ENCODE data around the gene PRDM1.

PRDM1 gene

DNA sequence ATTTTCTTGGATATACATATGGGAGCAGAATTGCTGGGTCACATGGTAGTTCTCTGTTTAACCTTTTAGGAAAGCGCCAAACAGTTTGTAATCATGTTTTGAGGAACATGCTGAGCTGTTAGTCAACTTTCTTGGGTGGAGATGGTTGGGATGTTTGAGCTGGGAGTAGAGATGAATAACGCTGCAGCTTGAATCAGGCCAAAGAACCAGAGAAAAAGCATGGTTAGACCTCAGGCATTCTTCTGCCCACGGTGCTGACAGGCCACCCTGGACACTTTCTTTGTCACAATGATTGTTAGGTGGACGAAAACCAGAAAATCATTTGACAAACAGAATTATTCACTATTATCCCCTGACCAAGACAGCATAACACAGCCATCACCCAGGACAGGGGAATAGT is 66.8 kb downstream of the PRDM1 start:
- H3K9me3 ChIP-seq (ENCODE audit: insufficient read depth, low read length) = no peaks in the 10 kb centered on the region
- no peak overlapping the region for H3K4me3 ChIP-seq (ENCODE audit: insufficient read length, low read depth)
- DNase-seq (ENCODE audit: low read depth, low spot score) = no peak
- H3K9ac ChIP-seq (ENCODE audit: insufficient read length, low read depth) = no peak overlapping the region
- H3K4me1 ChIP-seq (ENCODE audit: insufficient read depth, insufficient read length) = no peaks in the 10 kb centered on the region
- no peaks in the 10 kb centered on the region for H3K27me3 ChIP-seq (ENCODE audit: insufficient read depth, insufficient read length)
- H3K36me3 ChIP-seq (ENCODE audit: insufficient read depth, insufficient read length, low read length) = no peaks in the 10 kb centered on the region
- TF ChIP-seq YY1 (IDR thresholded peaks at IDR 0.05; ENCODE audit: insufficient read depth, insufficient read length) (no peak), ZNF274 (IDR thresholded peaks at IDR 0.05; ENCODE audit: low read depth, low read length) (no peak), SUZ12 (IDR thresholded peaks at IDR 0.05; ENCODE audit: extremely low read depth, insufficient read depth, insufficient read length) (no peak)

DNA sequence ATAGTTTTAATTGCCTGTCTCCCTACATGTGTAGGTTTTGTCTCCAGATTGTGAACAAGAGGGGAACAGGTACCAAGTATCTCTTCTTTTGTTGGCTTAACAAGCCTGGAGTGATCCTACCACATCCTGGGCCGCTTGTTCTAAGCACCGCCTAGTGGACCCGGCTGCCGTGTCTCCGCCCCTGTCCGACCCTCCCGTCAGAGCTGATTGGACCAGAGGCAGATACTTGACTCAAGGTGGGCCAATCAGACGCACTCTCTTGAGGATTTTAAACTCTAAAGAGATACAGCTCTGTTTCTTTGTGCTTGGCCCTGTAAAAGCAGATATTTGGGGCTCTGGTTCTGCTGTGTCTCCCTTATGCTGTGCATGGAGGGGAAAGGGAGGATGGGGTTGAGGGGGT is 68.2 kb downstream of the PRDM1 start:
- DNase-seq (ENCODE audit: low read depth, low spot score) = no peak
- no peaks in the 10 kb centered on the region for H3K9me3 ChIP-seq (ENCODE audit: insufficient read depth, low read length)
- no peaks in the 10 kb centered on the region for H3K4me1 ChIP-seq (ENCODE audit: insufficient read depth, insufficient read length)
- no peak overlapping the region for H3K4me3 ChIP-seq (ENCODE audit: insufficient read length, low read depth)
- TF ChIP-seq ZNF274 (IDR thresholded peaks at IDR 0.05; ENCODE audit: low read depth, low read length) (no peak), SUZ12 (IDR thresholded peaks at IDR 0.05; ENCODE audit: extremely low read depth, insufficient read depth, insufficient read length) (no peak), YY1 (IDR thresholded peaks at IDR 0.05; ENCODE audit: insufficient read depth, insufficient read length) (no peak)
- no peaks in the 10 kb centered on the region for H3K36me3 ChIP-seq (ENCODE audit: insufficient read depth, insufficient read length, low read length)
- H3K9ac ChIP-seq (ENCODE audit: insufficient read length, low read depth) = no peak overlapping the region
- no peaks in the 10 kb centered on the region for H3K27me3 ChIP-seq (ENCODE audit: insufficient read depth, insufficient read length)

DNA sequence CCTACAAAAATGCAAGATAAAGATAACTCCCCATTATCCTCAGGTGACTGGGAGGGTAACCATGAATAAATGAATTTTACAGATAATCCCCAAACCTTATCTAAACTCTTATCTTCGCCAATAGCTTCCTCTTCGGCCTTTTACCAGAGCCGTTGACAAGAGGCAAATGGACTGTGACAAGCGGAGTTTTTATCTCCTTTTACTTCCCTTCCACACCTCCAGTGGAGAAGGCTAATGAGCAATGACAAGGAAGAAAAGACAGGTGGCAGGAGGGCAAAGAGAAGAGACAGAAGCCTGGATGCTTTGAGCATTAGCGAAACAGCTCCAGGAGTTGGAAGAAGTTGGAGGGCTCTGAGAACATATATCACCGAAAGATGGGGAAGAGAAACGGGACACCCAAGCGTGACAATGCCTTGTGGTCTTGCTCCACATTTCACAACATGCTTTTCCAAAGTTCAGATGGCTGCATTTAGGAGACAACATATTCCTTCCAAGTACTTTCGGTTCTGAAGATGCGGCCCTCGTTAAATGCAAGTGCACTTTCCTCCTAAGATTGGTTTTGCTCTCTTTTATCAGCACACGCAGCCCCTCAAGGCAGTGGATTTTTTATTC is 69.2 kb downstream of the PRDM1 start:
- H3K36me3 ChIP-seq (ENCODE audit: insufficient read depth, insufficient read length, low read length) = no peaks in the 10 kb centered on the region
- H3K4me3 ChIP-seq (ENCODE audit: insufficient read length, low read depth) = no peak overlapping the region
- no peak for TF ChIP-seq SUZ12 (IDR thresholded peaks at IDR 0.05; ENCODE audit: extremely low read depth, insufficient read depth, insufficient read length)
- no peaks in the 10 kb centered on the region for H3K27me3 ChIP-seq (ENCODE audit: insufficient read depth, insufficient read length)
- no peak for DNase-seq (ENCODE audit: low read depth, low spot score)
- no peaks in the 10 kb centered on the region for H3K4me1 ChIP-seq (ENCODE audit: insufficient read depth, insufficient read length)
- H3K9me3 ChIP-seq (ENCODE audit: insufficient read depth, low read length) = no peaks in the 10 kb centered on the region
- no peak overlapping the region for H3K9ac ChIP-seq (ENCODE audit: insufficient read length, low read depth)

- Histone ChIP-seq H3K9ac (ENCODE audit: insufficient read length, low read depth) (no peak overlapping the region), H3K27me3 (ENCODE audit: insufficient read depth, insufficient read length) (no peaks in the 10 kb centered on the region), H3K4me3 (ENCODE audit: insufficient read length, low read depth) (no peak overlapping the region), H3K36me3 (ENCODE audit: insufficient read depth, insufficient read length, low read length) (no peaks in the 10 kb centered on the region), H3K9me3 (ENCODE audit: insufficient read depth, low read length) (no peaks in the 10 kb centered on the region), H3K4me1 (ENCODE audit: insufficient read depth, insufficient read length) (no peaks in the 10 kb centered on the region)
- DNase-seq (ENCODE audit: low read depth, low spot score) = no peak
- TF ChIP-seq YY1 (IDR thresholded peaks at IDR 0.05; ENCODE audit: insufficient read depth, insufficient read length) = no peak
- no peak for TF ChIP-seq SUZ12 (IDR thresholded peaks at IDR 0.05; ENCODE audit: extremely low read depth, insufficient read depth, insufficient read length)
- no peak for TF ChIP-seq ZNF274 (IDR thresholded peaks at IDR 0.05; ENCODE audit: low read depth, low read length)
Observed at GRCh38 chr6:106156413-106156812, 70.3 kb downstream of the PRDM1 start.

DNA sequence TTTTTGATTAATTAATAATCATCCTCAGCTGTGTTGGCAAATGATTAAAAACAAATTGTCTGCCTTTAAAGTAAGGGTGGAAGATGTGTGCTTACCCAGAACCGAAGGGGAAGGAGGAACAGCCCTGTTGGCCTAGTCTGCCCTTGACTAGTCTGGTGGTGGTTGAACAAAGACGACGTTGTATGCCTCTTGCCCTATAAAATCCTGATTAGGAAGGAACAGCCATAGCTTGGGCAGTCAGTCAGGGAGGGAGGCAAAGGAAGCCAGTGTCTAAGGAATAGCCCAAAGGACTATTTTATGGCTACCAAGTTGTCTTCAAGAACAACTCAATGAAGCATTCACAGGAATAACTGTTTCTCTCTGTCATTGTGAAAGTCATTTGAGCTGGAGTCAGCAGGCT is 70.7 kb downstream of the PRDM1 start:
- H3K36me3 ChIP-seq (ENCODE audit: insufficient read depth, insufficient read length, low read length) = no peaks in the 10 kb centered on the region
- no peaks in the 10 kb centered on the region for H3K9me3 ChIP-seq (ENCODE audit: insufficient read depth, low read length)
- H3K4me1 ChIP-seq (ENCODE audit: insufficient read depth, insufficient read length) = no peaks in the 10 kb centered on the region
- TF ChIP-seq SUZ12 (IDR thresholded peaks at IDR 0.05; ENCODE audit: extremely low read depth, insufficient read depth, insufficient read length) = no peak
- TF ChIP-seq ZNF274 (IDR thresholded peaks at IDR 0.05; ENCODE audit: low read depth, low read length) = no peak
- TF ChIP-seq YY1 (IDR thresholded peaks at IDR 0.05; ENCODE audit: insufficient read depth, insufficient read length) = no peak
- DNase-seq (ENCODE audit: low read depth, low spot score) = no peak
- H3K27me3 ChIP-seq (ENCODE audit: insufficient read depth, insufficient read length) = no peaks in the 10 kb centered on the region
- no peak overlapping the region for H3K4me3 ChIP-seq (ENCODE audit: insufficient read length, low read depth)
- no peak overlapping the region for H3K9ac ChIP-seq (ENCODE audit: insufficient read length, low read depth)

GRCh38 chr6:106158816-106159215 is 72.7 kb downstream of the PRDM1 start:
- DNase-seq (ENCODE audit: low read depth, low spot score) = no peak
- Histone ChIP-seq H3K9me3 (ENCODE audit: insufficient read depth, low read length) (no peaks in the 10 kb centered on the region), H3K27me3 (ENCODE audit: insufficient read depth, insufficient read length) (no peaks in the 10 kb centered on the region), H3K4me3 (ENCODE audit: insufficient read length, low read depth) (no peak overlapping the region), H3K36me3 (ENCODE audit: insufficient read depth, insufficient read length, low read length) (no peaks in the 10 kb centered on the region), H3K9ac (ENCODE audit: insufficient read length, low read depth) (no peak overlapping the region), H3K4me1 (ENCODE audit: insufficient read depth, insufficient read length) (no peaks in the 10 kb centered on the region)
- TF ChIP-seq SUZ12 (IDR thresholded peaks at IDR 0.05; ENCODE audit: extremely low read depth, insufficient read depth, insufficient read length) = no peak
- TF ChIP-seq YY1 (IDR thresholded peaks at IDR 0.05; ENCODE audit: insufficient read depth, insufficient read length) = no peak
- no peak for TF ChIP-seq ZNF274 (IDR thresholded peaks at IDR 0.05; ENCODE audit: low read depth, low read length)

All from NT2/D1 (cell line).